ENCODE measurements around the gene RAB3GAP2. TPM values are rescaled to one million over a fixed set of nuclear protein-coding genes. Genes with fewer than 3 reads are reported as not detected.

The RAB3GAP2 gene
- total and polyA plus RNA-seq, 2 experiments from 2014 or later, result 15.8 to 22.6 TPM

DNA sequence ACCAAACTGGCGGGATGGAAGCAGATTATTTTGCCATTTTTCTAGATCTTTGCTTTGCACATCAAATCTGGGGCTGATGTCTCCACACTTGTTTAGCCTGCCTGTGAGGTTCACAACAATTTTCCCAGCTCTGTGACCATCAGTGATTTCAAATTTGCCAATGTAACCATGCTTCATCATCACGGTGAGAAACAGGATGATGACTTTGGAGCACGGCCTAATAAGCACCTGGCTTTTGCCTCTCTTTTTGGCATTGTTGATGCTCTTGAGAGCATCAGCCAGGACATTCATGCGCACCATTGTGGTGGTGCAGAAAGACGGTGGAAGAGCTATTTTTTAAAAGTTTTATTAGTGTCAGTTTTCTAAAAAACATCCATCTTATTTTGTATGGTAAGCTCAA lies 128.2 kb downstream of the RAB3GAP2 start:
- Histone ChIP-seq H3K27me3 (replicated peaks; ENCODE audit: insufficient read depth) (no peaks in the 10 kb centered on the region), H3K4me1 (ENCODE audit: insufficient read depth) (no peaks in the 10 kb centered on the region), H3K79me2 (ENCODE audit: insufficient read depth) (no peaks in the 10 kb centered on the region), H3K9ac (no peak overlapping the region), H3K4me2 (ENCODE audit: unreplicated experiment) (no peak overlapping the region), H3F3A (ENCODE audit: insufficient read depth) (peaks cover 37% of the 10 kb centered on the region), H3K36me3 (ENCODE audit: low read depth) (peaks cover 61% of the 10 kb centered on the region), H3K9me2 (ENCODE audit: insufficient read depth) (no peaks in the 10 kb centered on the region), H3K4me3 (no peak overlapping the region), H3K9me3 (ENCODE audit: low read depth) (no peaks in the 10 kb centered on the region), H3K27ac (no peak overlapping the region), H2AFZ (no peak overlapping the region), H4K20me1 (ENCODE audit: insufficient read depth) (no peaks in the 10 kb centered on the region)
- TF ChIP-seq EZH2phosphoT487 (IDR thresholded peaks at IDR 0.05; ENCODE audit: insufficient read depth, low read depth) (no peak), EZH2 (IDR thresholded peaks at IDR 0.05; ENCODE audit: insufficient read depth, poor library complexity, severe bottlenecking) (no peak)
- DNase-seq, result no peak
- 99 to 100% methylated on average over 5 of the region's 5 CpGs for WGBS, 2 experiments (ENCODE audit: low coverage in 1 of 2, low lambda C conversion rate in 2 of 2, missing lambda C conversion rate in 2 of 2)
- in situ Hi-C loops (cut with MboI), result no loop called here

DNA sequence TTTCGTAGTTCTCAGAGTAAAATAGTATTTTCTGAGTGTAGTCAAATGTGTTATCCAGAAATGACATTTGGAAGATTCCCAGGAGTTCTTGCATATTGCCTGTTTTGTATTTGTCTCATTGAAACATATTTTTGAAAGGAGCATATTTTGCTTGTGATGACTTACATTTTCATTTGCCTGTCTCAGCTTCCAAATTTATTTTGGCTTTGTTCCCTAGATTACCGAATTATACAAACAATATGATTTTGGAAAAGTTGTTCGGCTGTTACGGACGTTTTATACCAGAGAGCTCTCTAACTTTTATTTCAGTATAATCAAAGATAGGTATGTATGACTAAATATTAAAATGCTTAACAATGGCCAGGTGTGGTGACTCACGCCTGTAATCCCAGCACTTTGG lies 132.3 kb downstream of the RAB3GAP2 start:
- peaks cover 68% of the 10 kb centered on the region for H3K36me3 ChIP-seq (ENCODE audit: low read depth)
- H3K4me3 ChIP-seq, result no peak overlapping the region
- no peaks in the 10 kb centered on the region for H3K9me2 ChIP-seq (ENCODE audit: insufficient read depth)
- no peak for TF ChIP-seq EZH2 (IDR thresholded peaks at IDR 0.05; ENCODE audit: insufficient read depth, poor library complexity, severe bottlenecking)
- TF ChIP-seq EZH2phosphoT487 (IDR thresholded peaks at IDR 0.05; ENCODE audit: insufficient read depth, low read depth), result no peak
- WGBS, 2 experiments (ENCODE audit: low coverage in 1 of 2, low lambda C conversion rate in 2 of 2, missing lambda C conversion rate in 2 of 2), result 48 to 55% methylated on average over 6 of the region's 6 CpGs
- in situ Hi-C loops (cut with MboI), result no loop called here
- no peaks in the 10 kb centered on the region for H3K27me3 ChIP-seq (replicated peaks; ENCODE audit: insufficient read depth)
- no peak overlapping the region for H3K9ac ChIP-seq
- no peak overlapping the region for H3K4me2 ChIP-seq (ENCODE audit: unreplicated experiment)
- DNase-seq, result no peak
- no peaks in the 10 kb centered on the region for H4K20me1 ChIP-seq (ENCODE audit: insufficient read depth)
- no peak overlapping the region for H3K27ac ChIP-seq
- peaks cover 13% of the 10 kb centered on the region for H3F3A ChIP-seq (ENCODE audit: insufficient read depth)
- no peak overlapping the region for H2AFZ ChIP-seq
- H3K79me2 ChIP-seq (ENCODE audit: insufficient read depth), result no peaks in the 10 kb centered on the region
- H3K9me3 ChIP-seq (ENCODE audit: low read depth), result no peaks in the 10 kb centered on the region
- no peaks in the 10 kb centered on the region for H3K4me1 ChIP-seq (ENCODE audit: insufficient read depth)

DNA sequence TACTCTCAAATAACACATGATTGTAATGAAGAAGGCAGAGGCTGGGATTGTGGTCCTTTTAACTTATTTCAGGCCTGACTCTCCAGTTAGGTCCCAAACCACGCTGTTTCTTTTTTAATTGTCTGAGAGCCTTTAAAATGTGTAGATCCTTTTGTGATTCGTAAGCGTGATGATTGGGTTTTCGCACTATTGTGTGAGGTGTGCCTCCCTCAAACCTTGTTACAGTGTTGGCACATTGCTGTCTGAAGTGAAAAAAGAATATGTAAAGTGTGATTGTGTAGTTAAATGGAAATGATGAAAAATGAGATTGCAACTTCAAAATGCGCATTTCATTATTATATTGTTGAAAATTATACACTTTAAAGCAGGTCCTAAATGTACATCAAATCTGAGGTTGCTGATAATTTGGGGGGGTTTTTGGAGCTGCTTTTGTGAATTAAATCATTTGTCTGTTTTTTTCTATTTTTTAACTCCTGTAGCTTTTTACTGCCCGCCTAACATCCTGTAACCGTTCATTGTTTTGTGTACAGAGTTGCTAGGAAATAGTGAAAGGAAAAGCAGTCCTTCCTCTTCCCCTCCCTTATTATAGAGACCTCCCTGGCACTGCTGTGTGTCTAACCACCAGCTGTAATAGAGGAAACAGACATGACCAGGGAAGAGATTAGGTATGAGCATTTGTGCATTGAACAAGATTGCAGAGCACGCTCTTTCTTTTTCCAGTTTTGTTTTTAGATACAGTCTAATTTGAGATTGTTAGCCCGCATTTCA lies 135.1 kb downstream of the RAB3GAP2 start:
- H3K9ac ChIP-seq, result no peak overlapping the region
- no peaks in the 10 kb centered on the region for H3F3A ChIP-seq (ENCODE audit: insufficient read depth)
- no peak for TF ChIP-seq EZH2phosphoT487 (IDR thresholded peaks at IDR 0.05; ENCODE audit: insufficient read depth, low read depth)
- 91 to 92% methylated on average over 9 of the region's 9 CpGs for WGBS, 2 experiments (ENCODE audit: low coverage in 1 of 2, low lambda C conversion rate in 2 of 2, missing lambda C conversion rate in 2 of 2)
- H3K4me3 ChIP-seq, result no peak overlapping the region
- DNase-seq, result no peak
- no peak overlapping the region for H2AFZ ChIP-seq
- no peaks in the 10 kb centered on the region for H3K9me3 ChIP-seq (ENCODE audit: low read depth)
- H3K79me2 ChIP-seq (ENCODE audit: insufficient read depth), result no peaks in the 10 kb centered on the region
- in situ Hi-C loops (cut with MboI), result no loop called here
- peaks cover 69% of the 10 kb centered on the region for H3K36me3 ChIP-seq (ENCODE audit: low read depth)
- H3K27ac ChIP-seq, result no peak overlapping the region
- H4K20me1 ChIP-seq (ENCODE audit: insufficient read depth), result no peaks in the 10 kb centered on the region
- H3K27me3 ChIP-seq (replicated peaks; ENCODE audit: insufficient read depth), result no peaks in the 10 kb centered on the region
- no peaks in the 10 kb centered on the region for H3K4me1 ChIP-seq (ENCODE audit: insufficient read depth)
- H3K4me2 ChIP-seq (ENCODE audit: unreplicated experiment), result no peak overlapping the region
- H3K9me2 ChIP-seq (ENCODE audit: insufficient read depth), result no peaks in the 10 kb centered on the region

- no peak for TF ChIP-seq EZH2phosphoT487 (IDR thresholded peaks at IDR 0.05; ENCODE audit: insufficient read depth, low read depth)
- TF ChIP-seq EZH2 (IDR thresholded peaks at IDR 0.05; ENCODE audit: insufficient read depth, poor library complexity, severe bottlenecking), result no peak
- no peak overlapping the region for H3K27ac ChIP-seq
- no peaks in the 10 kb centered on the region for H3K79me2 ChIP-seq (ENCODE audit: insufficient read depth)
- no peak for DNase-seq
- H3F3A ChIP-seq (ENCODE audit: insufficient read depth), result no peaks in the 10 kb centered on the region
- no peak overlapping the region for H3K9ac ChIP-seq
- 72 to 76% methylated on average over 2 of the region's 2 CpGs for WGBS, 2 experiments (ENCODE audit: low coverage in 1 of 2, low lambda C conversion rate in 2 of 2, missing lambda C conversion rate in 2 of 2)
- H3K4me1 ChIP-seq (ENCODE audit: insufficient read depth), result no peaks in the 10 kb centered on the region
- H3K9me3 ChIP-seq (ENCODE audit: low read depth), result no peaks in the 10 kb centered on the region
- H3K36me3 ChIP-seq (ENCODE audit: low read depth), result peaks cover 65% of the 10 kb centered on the region
- H3K27me3 ChIP-seq (replicated peaks; ENCODE audit: insufficient read depth), result no peaks in the 10 kb centered on the region
- H3K4me3 ChIP-seq, result no peak overlapping the region
- H3K9me2 ChIP-seq (ENCODE audit: insufficient read depth), result no peaks in the 10 kb centered on the region
- no peaks in the 10 kb centered on the region for H4K20me1 ChIP-seq (ENCODE audit: insufficient read depth)
- in situ Hi-C loops (cut with MboI), result no loop called here
- H3K4me2 ChIP-seq (ENCODE audit: unreplicated experiment), result no peak overlapping the region
- no peak overlapping the region for H2AFZ ChIP-seq
Observed at GRCh38 chr1:220135755-220136154, 136.5 kb downstream of the RAB3GAP2 start.

Data from GM23248 (cell line).